Activated T-helper 1 cell treated with Interleukin-2 at 50 U/mL for 16 hours (primary cell): ENCODE results near the gene EIF5A2.
"Not testable (repeated sequence)": the region's sequence is repeated elsewhere in the genome, so short reads cannot be mapped to it uniquely, and the experiment has no call there.

ENCODE experiments used
- DNase-seq: peaks from one replicate; pipeline ENCODE4 v3.0.0-alpha.2; 2020; ENCODE audit warnings: low read depth

The EIF5A2 gene

GRCh38 chr3:170908235-170909116, at the start of gene EIF5A2:
TSS of gene EIF5A2 (minus strand) at chr3:170908637. CDS start at chr3:170907806, 831 bp downstream.
- peak; percentile 91 for DNase-seq

GRCh38 chr3:170956647-170957046, 48.2 kb upstream of the EIF5A2 start:
- no peak for DNase-seq

GRCh38 chr3:170953736-170954135, 45.3 kb upstream of the EIF5A2 start:
- no peak for DNase-seq

- no peak for DNase-seq
These were observed 44.8 kb upstream of the EIF5A2 start for GRCh38 chr3:170953229-170953628.

GRCh38 chr3:170949211-170949610, 40.8 kb upstream of the EIF5A2 start:
- DNase-seq = no peak

GRCh38 chr3:170947018-170947769, 38.8 kb upstream of the EIF5A2 start:
- no peak for DNase-seq

GRCh38 chr3:170942011-170942410, 33.6 kb upstream of the EIF5A2 start:
- DNase-seq = no peak

- DNase-seq = no peak
These were observed 33.1 kb upstream of the EIF5A2 start for GRCh38 chr3:170941551-170941950.

GRCh38 chr3:170933039-170933438, 24.6 kb upstream of the EIF5A2 start:
- DNase-seq = not testable (repeated sequence)

GRCh38 chr3:170923553-170923952, 15.1 kb upstream of the EIF5A2 start:
- not testable (repeated sequence) for DNase-seq

GRCh38 chr3:170918715-170919114, 10.3 kb upstream of the EIF5A2 start:
- no peak for DNase-seq

GRCh38 chr3:170914690-170915089, 6.3 kb upstream of the EIF5A2 start:
- no peak for DNase-seq

GRCh38 chr3:170914212-170914611, 5.8 kb upstream of the EIF5A2 start:
- no peak for DNase-seq

GRCh38 chr3:170911051-170911450, 2.6 kb upstream of the EIF5A2 start:
- DNase-seq = no peak

GRCh38 chr3:170910542-170910941, 2.1 kb upstream of the EIF5A2 start:
- no peak for DNase-seq

- no peak for DNase-seq
These were observed 879 bp upstream of the EIF5A2 start for GRCh38 chr3:170909129-170909903.

- DNase-seq = no peak
These were observed 701 bp downstream of the EIF5A2 start for GRCh38 chr3:170907637-170908234.

GRCh38 chr3:170905862-170906261, 2.6 kb downstream of the EIF5A2 start:
- no peak for DNase-seq

GRCh38 chr3:170903123-170903522, 5.3 kb downstream of the EIF5A2 start:
- DNase-seq = no peak

GRCh38 chr3:170899455-170899854, 9.0 kb downstream of the EIF5A2 start:
- no peak for DNase-seq

- no peak for DNase-seq
These were observed 10.5 kb downstream of the EIF5A2 start for GRCh38 chr3:170897978-170898377.

- DNase-seq = not testable (repeated sequence)
These were observed 11.2 kb downstream of the EIF5A2 start for GRCh38 chr3:170897199-170897598.
